Small intestine (tissue), 16 donors: ENCODE measurements around the gene LRRC45. TPM values are rescaled to one million over a fixed set of nuclear protein-coding genes. Genes with fewer than 3 reads are reported as not detected.
A peak's percentile ranks its signal among the peaks of the same experiment; 100 is the strongest.

Experiments
- DNase-seq, 2 donors: peaks; one replicate each; pipeline versions ENCODE4 v3.0.0 to v3.0.0-alpha.2; 2013
- FAIRE-seq: peaks from 2 replicates; lab custom pipeline; 2012; peaks lifted over from hg19 to GRCh38; lab: Jason Lieb, UNC
- H3K27ac ChIP-seq, 3 donors: one replicate each; pipeline ENCODE4 v1.5.1; 2013; ENCODE audit warnings: low read length in 2 of 3, mild to moderate bottlenecking in 2 of 3, control low read depth in 1 of 3, inconsistent platforms in 1 of 3, low read depth in 1 of 3, moderate library complexity in 1 of 3
- H3K27me3 ChIP-seq, 3 donors: one replicate each; pipeline ENCODE4 v1.6.1; 2013; ENCODE audit warnings: low read length in 3 of 3, inconsistent platforms in 1 of 3; ENCODE audit not compliant: control insufficient read depth in 3 of 3, insufficient read depth in 3 of 3
- H3K36me3 ChIP-seq, 3 donors: one replicate each; pipeline ENCODE4 v1.6.1; 2013; ENCODE audit warnings: low read length in 3 of 3, inconsistent platforms in 1 of 3, low read depth in 1 of 3, mild to moderate bottlenecking in 1 of 3, moderate library complexity in 1 of 3; ENCODE audit not compliant: control insufficient read depth in 3 of 3, insufficient read depth in 2 of 3
- H3K4me1 ChIP-seq, 3 donors: one replicate each; pipeline ENCODE4 v1.6.1; 2013; ENCODE audit warnings: low read length in 2 of 3, inconsistent platforms in 1 of 3, low read depth in 1 of 3, mild to moderate bottlenecking in 1 of 3, moderate library complexity in 1 of 3; ENCODE audit not compliant: control insufficient read depth in 3 of 3, insufficient read depth in 2 of 3
- H3K4me3 ChIP-seq, 3 donors: one replicate each; pipeline ENCODE4 v1.5.1; 2013; ENCODE audit warnings: low read length in 3 of 3, control low read depth in 1 of 3, inconsistent platforms in 1 of 3, low read depth in 1 of 3, mild to moderate bottlenecking in 1 of 3, moderate library complexity in 1 of 3
- H3K9me3 ChIP-seq, 2 donors: one replicate each; pipeline ENCODE4 v1.6.1; 2013; ENCODE audit warnings: low read depth in 1 of 2, low read length in 1 of 2; ENCODE audit not compliant: control insufficient read depth in 2 of 2, insufficient read depth in 1 of 2
- WGBS, 3 donors: extraction: QIAGEN DNeasy Blood & Tissue Kit; methylation state at CpG; one replicate each; pipeline ENCODE4 v1.1.7; 2013; 5-methylcytosine and 5-hydroxymethylcytosine counted together
- long read RNA-seq, 10 donors: transcript quantifications; one replicate each; lab custom pipeline, GENCODE V29; 2026
- polyA plus RNA-seq, 4 donors: library from polyadenylated mRNA; stranded (reverse) in 3 of 4; unstranded in 1 of 4; fragments of 200-250 nt in 3 of 4; fragments of 120-200 nt in 1 of 4; gene quantifications; one replicate each; pipeline versions ENCODE4 v1.2.1 to v1.2.3, GENCODE V29; 2013
- donor health status: healthy with polysubstance abuse.
- donor health status: control.
- donor health status: control.
- donor health status: Bipolar disorder and iron deficiency.
- donor health status: healthy.

LRRC45 gene
- polyA plus RNA-seq, result 10 to 100 TPM; 10.8 to 26.7 (median 16.4) TPM
- long read RNA-seq, donor 1, result 0 reads
- long read RNA-seq, donor 2, result 0 reads
- long read RNA-seq, donor 3, partial matches to known transcripts, result 0 of 3 reads
- long read RNA-seq, donor 3, other reads (novel, unspliced or antisense), result 0 of 3 reads
- long read RNA-seq, donor 4, result 0 reads
- long read RNA-seq, donor 5, result 0 reads
- long read RNA-seq, donor 6, result 0 reads
- long read RNA-seq, donor 7, partial matches to known transcripts, result 11 of 19 reads
- long read RNA-seq, donor 7, other reads (novel, unspliced or antisense), result 7 of 19 reads
- long read RNA-seq, donor 8, result 0 reads
- long read RNA-seq, donor 9, result 0 reads
- long read RNA-seq, donor 10, result 0 reads

- 1% methylated on average over 38 to 42 of the region's 42 CpGs for WGBS, 3 donors
- Histone ChIP-seq H3K36me3 (peaks cover 0 to 56% (median 0%) of the 10 kb centered on the region in 3 donors), H3K4me1 (peaks cover 2 to 35% (median 5%) of the 10 kb centered on the region in 3 donors), H3K27ac (peak within 1 kb of the TSS in 2 of 3 donors; percentile 26 to 85), H3K27me3 (no peaks in the 10 kb centered on the region), H3K4me3 (peak within 1 kb of the TSS; percentile 76 to 82 (median 77)), H3K9me3 (no peaks in the 10 kb centered on the region)
- peak; percentile 99 to 100 for DNase-seq
- peak; percentile 55 for FAIRE-seq
These were observed at the start of gene LRRC45 for GRCh38 chr17:82022981-82023446. LRRC45 (plus strand) TSS chr17:82023305; CDS start chr17:82023644, 339 bp downstream.

- FAIRE-seq, result no peak
- Histone ChIP-seq H3K9me3 (peaks cover 0 to 15% of the 10 kb centered on the region in 2 donors), H3K4me1 (peaks cover 0 to 7% (median 0%) of the 10 kb centered on the region in 3 donors), H3K27ac (no peak overlapping the region), H3K4me3 (no peak overlapping the region), H3K36me3 (no peaks in the 10 kb centered on the region), H3K27me3 (no peaks in the 10 kb centered on the region)
- no peak for DNase-seq
These were observed 49.7 kb upstream of the LRRC45 start for GRCh38 chr17:81973432-81973831.

- FAIRE-seq (no peak), DNase-seq (peak; percentile 39 to 63)
- peaks cover 0 to 15% of the 10 kb centered on the region in 2 donors for H3K9me3 ChIP-seq
- peaks cover 0 to 20% (median 3%) of the 10 kb centered on the region in 3 donors for H3K4me1 ChIP-seq
- no peaks in the 10 kb centered on the region for H3K27me3 ChIP-seq
- 20 to 26% (median 25%) methylated on average over 30 of the region's 30 CpGs for WGBS, 3 donors
- H3K27ac ChIP-seq, result peak overlapping the region; percentile 63 to 98 (median 73)
- H3K4me3 ChIP-seq, result peak overlapping the region; percentile 64 to 93 (median 90)
- peaks cover 0 to 22% (median 0%) of the 10 kb centered on the region in 3 donors for H3K36me3 ChIP-seq
These were observed 46.5 kb upstream of the LRRC45 start for GRCh38 chr17:81976332-81977210.

- no peaks in the 10 kb centered on the region for H3K27me3 ChIP-seq
- no peak for FAIRE-seq
- peak within 1 kb of the TSS; percentile 69 to 98 (median 73) for H3K27ac ChIP-seq
These were observed 45.8 kb upstream of the LRRC45 start, which contains the start of gene ASPSCR1 for GRCh38 chr17:81977211-81977808. ASPSCR1 (plus strand) TSS chr17:81977629; CDS start chr17:81977647, 18 bp downstream.

GRCh38 chr17:81978524-81979298 is 44.4 kb upstream of the LRRC45 start:
- peak overlapping the region in 1 of 3 donors; percentile 2 for H3K27ac ChIP-seq
- 26 to 72% (median 43%) methylated on average over 27 of the region's 27 CpGs for WGBS, 3 donors
- no peak for FAIRE-seq

More at GRCh38 chr17:81977211-81977808, 45.8 kb upstream of the LRRC45 start, which contains the start of gene ASPSCR1:
- peaks cover 0 to 26% (median 0%) of the 10 kb centered on the region in 3 donors for H3K36me3 ChIP-seq
- WGBS, 3 donors, result 1% methylated on average over 38 to 76 of the region's 76 CpGs
- H3K9me3 ChIP-seq, result peaks cover 0 to 15% of the 10 kb centered on the region in 2 donors
- H3K4me1 ChIP-seq, result peaks cover 0 to 20% (median 3%) of the 10 kb centered on the region in 3 donors
- H3K4me3 ChIP-seq, result peak within 1 kb of the TSS; percentile 67 to 93 (median 90)
- peak; percentile 89 to 97 for DNase-seq

GRCh38 chr17:81980122-81980521 is 43.0 kb upstream of the LRRC45 start:
- H3K4me1 ChIP-seq, result peaks cover 0 to 20% (median 3%) of the 10 kb centered on the region in 3 donors
- peaks cover 0 to 52% (median 3%) of the 10 kb centered on the region in 3 donors for H3K36me3 ChIP-seq
- H3K9me3 ChIP-seq, result no peaks in the 10 kb centered on the region
- WGBS, 3 donors, result 79 to 85% (median 83%) methylated on average over 4 of the region's 4 CpGs
- no peak overlapping the region for H3K4me3 ChIP-seq
- no peak overlapping the region for H3K27ac ChIP-seq
- no peak for DNase-seq
- H3K27me3 ChIP-seq, result no peaks in the 10 kb centered on the region
- no peak for FAIRE-seq

More at GRCh38 chr17:81978524-81979298, 44.4 kb upstream of the LRRC45 start:
- peak; percentile 85 to 88 for DNase-seq
- peaks cover 0 to 4% of the 10 kb centered on the region in 2 donors for H3K9me3 ChIP-seq
- H3K4me1 ChIP-seq, result peaks cover 0 to 20% (median 3%) of the 10 kb centered on the region in 3 donors
- no peaks in the 10 kb centered on the region for H3K27me3 ChIP-seq
- peaks cover 0 to 38% (median 0%) of the 10 kb centered on the region in 3 donors for H3K36me3 ChIP-seq
- H3K4me3 ChIP-seq, result peak overlapping the region in 1 of 3 donors; percentile 93

- H3K36me3 ChIP-seq, result peaks cover 3 to 59% (median 4%) of the 10 kb centered on the region in 3 donors
- H3K27me3 ChIP-seq, result no peaks in the 10 kb centered on the region
- WGBS, 3 donors, result 82 to 86% (median 83%) methylated on average over 9 of the region's 9 CpGs
- no peak overlapping the region for H3K27ac ChIP-seq
- H3K4me1 ChIP-seq, result peaks cover 0 to 20% (median 3%) of the 10 kb centered on the region in 3 donors
- no peaks in the 10 kb centered on the region for H3K9me3 ChIP-seq
- H3K4me3 ChIP-seq, result no peak overlapping the region
- FAIRE-seq (no peak), DNase-seq (no peak)
These were observed 42.3 kb upstream of the LRRC45 start for GRCh38 chr17:81980707-81981343.
